ENCODE measurements around the gene GSTM4. TPM values are rescaled to one million over a fixed set of nuclear protein-coding genes. Genes with fewer than 3 reads are reported as not detected.
A peak's percentile ranks its signal among the peaks of the same experiment; 100 is the strongest.

The GSTM4 gene
- total and polyA plus RNA-seq, 2 experiments from 2014 or later = 12.8 to 12.9 TPM

GRCh38 chr1:109649491-109649914 lies 6.4 kb upstream of the GSTM4 start:
- H3K4me2 ChIP-seq = no peak overlapping the region
- no peaks in the 10 kb centered on the region for H3K4me1 ChIP-seq (ENCODE audit: insufficient read depth)
- Mint-ChIP-seq H3K27me3 (ENCODE audit: insufficient read depth, low read depth, poor library complexity) (peaks cover 2% of the 10 kb centered on the region), H3K9me3 (no peaks in the 10 kb centered on the region), H3K36me3 (ENCODE audit: low read depth) (no peaks in the 10 kb centered on the region), H3K27ac (no peak overlapping the region), H3K4me1 (peaks cover under 1% of the 10 kb centered on the region; the same call in 2 of the 3 replicates), H3K4me3 (no peak overlapping the region)
- DNase-seq (ENCODE audit: low spot score) = no peak
- 0 out of 2 replicates have a peak overlapping the region, but pooled peaks have one; percentile 20 for H2AFZ ChIP-seq
- H3K27ac ChIP-seq (ENCODE audit: low read depth) = no peak overlapping the region
- H3K36me3 ChIP-seq (ENCODE audit: insufficient read depth) = no peaks in the 10 kb centered on the region
- H3F3A ChIP-seq (replicated peaks; ENCODE audit: low read depth) = no peaks in the 10 kb centered on the region
- TF ChIP-seq EZH2phosphoT487 (IDR thresholded peaks at IDR 0.05; ENCODE audit: unreplicated experiment) = no peak
- TF ChIP-seq, protein P1, sequence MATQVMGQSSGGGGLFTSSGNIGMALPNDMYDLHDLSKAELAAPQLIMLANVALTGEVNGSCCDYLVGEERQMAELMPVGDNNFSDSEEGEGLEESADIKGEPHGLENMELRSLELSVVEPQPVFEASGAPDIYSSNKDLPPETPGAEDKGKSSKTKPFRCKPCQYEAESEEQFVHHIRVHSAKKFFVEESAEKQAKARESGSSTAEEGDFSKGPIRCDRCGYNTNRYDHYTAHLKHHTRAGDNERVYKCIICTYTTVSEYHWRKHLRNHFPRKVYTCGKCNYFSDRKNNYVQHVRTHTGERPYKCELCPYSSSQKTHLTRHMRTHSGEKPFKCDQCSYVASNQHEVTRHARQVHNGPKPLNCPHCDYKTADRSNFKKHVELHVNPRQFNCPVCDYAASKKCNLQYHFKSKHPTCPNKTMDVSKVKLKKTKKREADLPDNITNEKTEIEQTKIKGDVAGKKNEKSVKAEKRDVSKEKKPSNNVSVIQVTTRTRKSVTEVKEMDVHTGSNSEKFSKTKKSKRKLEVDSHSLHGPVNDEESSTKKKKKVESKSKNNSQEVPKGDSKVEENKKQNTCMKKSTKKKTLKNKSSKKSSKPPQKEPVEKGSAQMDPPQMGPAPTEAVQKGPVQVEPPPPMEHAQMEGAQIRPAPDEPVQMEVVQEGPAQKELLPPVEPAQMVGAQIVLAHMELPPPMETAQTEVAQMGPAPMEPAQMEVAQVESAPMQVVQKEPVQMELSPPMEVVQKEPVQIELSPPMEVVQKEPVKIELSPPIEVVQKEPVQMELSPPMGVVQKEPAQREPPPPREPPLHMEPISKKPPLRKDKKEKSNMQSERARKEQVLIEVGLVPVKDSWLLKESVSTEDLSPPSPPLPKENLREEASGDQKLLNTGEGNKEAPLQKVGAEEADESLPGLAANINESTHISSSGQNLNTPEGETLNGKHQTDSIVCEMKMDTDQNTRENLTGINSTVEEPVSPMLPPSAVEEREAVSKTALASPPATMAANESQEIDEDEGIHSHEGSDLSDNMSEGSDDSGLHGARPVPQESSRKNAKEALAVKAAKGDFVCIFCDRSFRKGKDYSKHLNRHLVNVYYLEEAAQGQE (IDR thresholded peaks at IDR 0.05; ENCODE audit: unreplicated experiment) = no peak
- TF ChIP-seq CREB1 (CRISPR knock-in tag; IDR thresholded peaks at IDR 0.05; ENCODE audit: low read depth) = no peak
- TF ChIP-seq JUNB (IDR thresholded peaks at IDR 0.05; ENCODE audit: unreplicated experiment) = no peak
- TF ChIP-seq POLR2AphosphoS5 (IDR thresholded peaks at IDR 0.05; ENCODE audit: low read depth) = no peak
- no peak for TF ChIP-seq ZNF462 (CRISPR knock-in tag; IDR thresholded peaks at IDR 0.05)
- no peak for TF ChIP-seq NANOG (IDR thresholded peaks at IDR 0.05; ENCODE audit: borderline replicate concordance)
- no peak for TF ChIP-seq STAT1 (IDR thresholded peaks at IDR 0.05; ENCODE audit: unreplicated experiment)
- no peak for TF ChIP-seq ETS1 (IDR thresholded peaks at IDR 0.05)
- no peak; a peak in 1 of 4 replicates for TF ChIP-seq CTCF (conservative IDR thresholded peaks at IDR 0.05; ENCODE audit: low read depth in 2 of 2)
- no peak for TF ChIP-seq ZNF331 (CRISPR knock-in tag; IDR thresholded peaks at IDR 0.05; ENCODE audit: low read depth)
- TF ChIP-seq ZNF114 (CRISPR knock-in tag; IDR thresholded peaks at IDR 0.05) = no peak
- no peak for TF ChIP-seq EZH2 (IDR thresholded peaks at IDR 0.05; ENCODE audit: low read depth, unreplicated experiment)
- H3K9me2 ChIP-seq (ENCODE audit: insufficient read depth) = no peaks in the 10 kb centered on the region
- no peaks in the 10 kb centered on the region for H3K79me2 ChIP-seq (replicated peaks; ENCODE audit: insufficient read depth)
- peaks cover 11% of the 10 kb centered on the region for H3K27me3 ChIP-seq (ENCODE audit: insufficient read depth)
- ATAC-seq = no peak
- H4K20me1 ChIP-seq (replicated peaks; ENCODE audit: insufficient read depth) = no peaks in the 10 kb centered on the region
- no peak overlapping the region for H3K4me3 ChIP-seq
